Erythroblast (primary cell): Measurements from ENCODE around the gene WDFY2.

Source experiments
- GATA1 ChIP-seq: IDR thresholded peaks from 2 replicates; pipeline ENCODE4 v1.6.1; 2011; ENCODE audit warnings: low read depth, mild to moderate bottlenecking, control low read depth, low read length, moderate library complexity
- POLR2A ChIP-seq: IDR thresholded peaks from 2 replicates; pipeline ENCODE4 v1.6.1; 2011; ENCODE audit warnings: mild to moderate bottlenecking, low read length

DNA sequence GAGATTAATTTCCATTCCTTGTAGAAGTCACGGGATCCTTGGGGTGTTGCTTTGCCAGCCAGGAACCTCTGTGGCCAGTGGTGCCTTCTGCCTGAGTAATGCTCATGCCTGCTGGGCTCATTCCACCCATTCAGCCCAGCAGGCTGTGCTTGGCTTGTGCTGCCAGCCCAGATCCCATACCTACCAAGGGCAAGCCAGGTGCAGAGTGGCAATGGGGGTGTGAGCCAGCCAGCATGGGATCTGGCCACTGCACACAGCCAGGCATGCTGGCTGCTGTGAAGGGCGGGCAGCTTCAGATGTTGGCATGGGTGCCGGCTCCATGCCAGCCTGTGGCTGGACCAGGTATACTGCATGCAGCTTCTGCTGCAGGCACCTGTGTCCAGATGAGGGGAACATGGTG lies 42.5 kb downstream of the WDFY2 start:
- TF ChIP-seq POLR2A (no peak), GATA1 (no peak)
